ENCODE measurements around the gene RNF187. TPM values are rescaled to one million over a fixed set of nuclear protein-coding genes. Genes with fewer than 3 reads are reported as not detected.

RNF187 gene
- total RNA-seq, 1 donor from 2014 or later = 193 TPM

- DNase-seq (ENCODE audit: low spot score) = no peak
- H3K4me1 Mint-ChIP-seq (ENCODE audit: low read depth) = peaks cover 18% of the 10 kb centered on the region
- H3K27me3 Mint-ChIP-seq (ENCODE audit: low read depth) = no peaks in the 10 kb centered on the region
- H3K36me3 Mint-ChIP-seq (ENCODE audit: low read depth) = peaks cover 2% of the 10 kb centered on the region
- no peak overlapping the region for H3K4me3 Mint-ChIP-seq (ENCODE audit: unreplicated experiment)
- no peak for TF ChIP-seq CTCF (IDR thresholded peaks at IDR 0.05)
- H3K27ac Mint-ChIP-seq (ENCODE audit: unreplicated experiment) = no peak overlapping the region
- no peaks in the 10 kb centered on the region for H3K9me3 Mint-ChIP-seq (ENCODE audit: low read depth)
Observed at GRCh38 chr1:228452194-228453021, 34.8 kb upstream of the RNF187 start.

GRCh38 chr1:228453022-228453560, 34.1 kb upstream of the RNF187 start:
- H3K4me3 Mint-ChIP-seq (ENCODE audit: unreplicated experiment) = no peak overlapping the region
- peaks cover 2% of the 10 kb centered on the region for H3K36me3 Mint-ChIP-seq (ENCODE audit: low read depth)
- H3K27ac Mint-ChIP-seq (ENCODE audit: unreplicated experiment) = no peak overlapping the region
- TF ChIP-seq CTCF (IDR thresholded peaks at IDR 0.05) = no peak
- H3K27me3 Mint-ChIP-seq (ENCODE audit: low read depth) = no peaks in the 10 kb centered on the region
- no peak for DNase-seq (ENCODE audit: low spot score)
- H3K4me1 Mint-ChIP-seq (ENCODE audit: low read depth) = peaks cover 22% of the 10 kb centered on the region
- H3K9me3 Mint-ChIP-seq (ENCODE audit: low read depth) = no peaks in the 10 kb centered on the region

GRCh38 chr1:228453614-228454013, 33.6 kb upstream of the RNF187 start:
- H3K36me3 Mint-ChIP-seq (ENCODE audit: low read depth) = peaks cover 2% of the 10 kb centered on the region
- no peaks in the 10 kb centered on the region for H3K27me3 Mint-ChIP-seq (ENCODE audit: low read depth)
- peaks cover 27% of the 10 kb centered on the region for H3K4me1 Mint-ChIP-seq (ENCODE audit: low read depth)
- H3K9me3 Mint-ChIP-seq (ENCODE audit: low read depth) = no peaks in the 10 kb centered on the region
- DNase-seq (ENCODE audit: low spot score) = no peak
- no peak overlapping the region for H3K27ac Mint-ChIP-seq (ENCODE audit: unreplicated experiment)
- no peak overlapping the region for H3K4me3 Mint-ChIP-seq (ENCODE audit: unreplicated experiment)
- TF ChIP-seq CTCF (IDR thresholded peaks at IDR 0.05) = no peak

- Mint-ChIP-seq H3K36me3 (ENCODE audit: low read depth) (peaks cover 2% of the 10 kb centered on the region), H3K4me1 (ENCODE audit: low read depth) (peaks cover 28% of the 10 kb centered on the region), H3K27ac (ENCODE audit: unreplicated experiment) (no peak overlapping the region), H3K9me3 (ENCODE audit: low read depth) (no peaks in the 10 kb centered on the region), H3K27me3 (ENCODE audit: low read depth) (no peaks in the 10 kb centered on the region), H3K4me3 (ENCODE audit: unreplicated experiment) (no peak overlapping the region)
- DNase-seq (ENCODE audit: low spot score) = no peak
- TF ChIP-seq CTCF (IDR thresholded peaks at IDR 0.05) = no peak
Observed at GRCh38 chr1:228454238-228454637, 32.9 kb upstream of the RNF187 start.

GRCh38 chr1:228455715-228456114, 31.5 kb upstream of the RNF187 start:
- peaks cover 2% of the 10 kb centered on the region for H3K36me3 Mint-ChIP-seq (ENCODE audit: low read depth)
- peak overlapping the region; percentile 19 for H3K4me3 Mint-ChIP-seq (ENCODE audit: unreplicated experiment)
- H3K27ac Mint-ChIP-seq (ENCODE audit: unreplicated experiment) = no peak overlapping the region
- H3K9me3 Mint-ChIP-seq (ENCODE audit: low read depth) = no peaks in the 10 kb centered on the region
- no peaks in the 10 kb centered on the region for H3K27me3 Mint-ChIP-seq (ENCODE audit: low read depth)
- peak; percentile 74 for TF ChIP-seq CTCF (IDR thresholded peaks at IDR 0.05)
- H3K4me1 Mint-ChIP-seq (ENCODE audit: low read depth) = peaks cover 30% of the 10 kb centered on the region
- no peak for DNase-seq (ENCODE audit: low spot score)

All from chondrocyte (in vitro differentiated cells).